H1 (cell line): ENCODE data around the gene MYRIP. TPM values are rescaled to one million over a fixed set of nuclear protein-coding genes. Genes with fewer than 3 reads are reported as not detected.

Experiments
- CTCF ChIA-PET: fragments of 300-600 bp; sonication (Branson Sonifier 250); formaldehyde crosslinking; loops from one replicate; lab custom pipeline; 2021; ENCODE audit not compliant: partially characterized antibody; lab: Charles Lee
- POLR2A ChIA-PET: fragments of 300-600 bp; sonication (Branson Sonifier 250); formaldehyde crosslinking; loops from one replicate; lab custom pipeline; 2021; ENCODE audit warnings: inconsistent platforms; ENCODE audit not compliant: partially characterized antibody; lab: Charles Lee
- DNase-seq, 2 experiments: peaks; one replicate each; pipeline versions ENCODE4 v3.0.0 to v3.0.0-alpha.2; 2010 to 2022; ENCODE audit warnings: low spot score in 2 of 2, low read depth in 1 of 2, mixed read lengths in 1 of 2
- FAIRE-seq: peaks from 2 replicates; lab custom pipeline; 2011; peaks lifted over from hg19 to GRCh38; lab: Jason Lieb, UNC
- H2AFZ ChIP-seq: 2 replicates; pipeline ENCODE4 v1.8.1; 2012; ENCODE audit warnings: low read length, inconsistent platforms
- H2AK5ac ChIP-seq: 2 replicates; pipeline ENCODE4 v1.6.1; 2013; ENCODE audit warnings: low read depth, low read length
- H2BK120ac ChIP-seq: replicated peaks from 2 replicates; pipeline ENCODE3; 2013; ENCODE audit warnings: low read depth, low read length, inconsistent platforms
- H2BK12ac ChIP-seq: 2 replicates; pipeline ENCODE4 v1.6.1; 2013; ENCODE audit warnings: low read depth, low read length
- H2BK15ac ChIP-seq: 2 replicates; pipeline ENCODE4 v1.6.1; 2013; ENCODE audit warnings: low read length
- H2BK20ac ChIP-seq: 2 replicates; pipeline ENCODE4 v1.6.1; 2013; ENCODE audit warnings: low read length
- H2BK5ac ChIP-seq: 2 replicates; pipeline ENCODE4 v1.6.1; 2013; ENCODE audit warnings: low read depth, low read length
- H3K14ac ChIP-seq: 2 replicates; pipeline ENCODE4 v1.6.1; 2013; ENCODE audit warnings: inconsistent platforms; ENCODE audit not compliant: insufficient read length
- H3K18ac ChIP-seq: 2 replicates; pipeline ENCODE4 v1.6.1; 2013; ENCODE audit warnings: low read length; ENCODE audit errors: extremely low read depth
- H3K23ac ChIP-seq: 2 replicates; pipeline ENCODE4 v1.6.1; 2013; ENCODE audit warnings: inconsistent platforms; ENCODE audit not compliant: insufficient read length
- H3K23me2 ChIP-seq: 2 replicates; pipeline ENCODE4 v1.6.1; 2013; ENCODE audit warnings: low read depth, low read length
- H3K27ac ChIP-seq: 2 replicates; pipeline ENCODE4 v1.6.1; 2011; ENCODE audit warnings: low read depth, low read length, inconsistent platforms
- H3K27me3 ChIP-seq, 4 experiments: replicated peaks in 1 of 4; 1 replicate in 1 of 4; 2 replicates in 3 of 4; pipeline versions ENCODE4 v1.6.1 to v1.8.1; 2011 to 2013; ENCODE audit warnings: low read length in 3 of 4, mild to moderate bottlenecking in 3 of 4, inconsistent platforms in 2 of 4, mixed read lengths in 2 of 4, moderate library complexity in 1 of 4; ENCODE audit not compliant: control insufficient read depth in 3 of 4, insufficient read depth in 3 of 4; ENCODE audit errors: extremely low read depth in 1 of 4
- H3K36me3 ChIP-seq, 4 experiments: 2 replicates each; pipeline versions ENCODE4 v1.6.1 to v1.8.1; 2011 to 2013; ENCODE audit warnings: mild to moderate bottlenecking in 4 of 4, low read length in 3 of 4, moderate library complexity in 2 of 4, control low read depth in 1 of 4, inconsistent platforms in 1 of 4; ENCODE audit not compliant: insufficient read depth in 4 of 4, control insufficient read depth in 2 of 4
- H3K4ac ChIP-seq: replicated peaks from 2 replicates; pipeline ENCODE3; 2013; ENCODE audit warnings: low read length, low read depth, mixed read lengths, inconsistent platforms; ENCODE audit not compliant: insufficient read length
- H3K4me1 ChIP-seq, 4 experiments: replicated peaks in 1 of 4; 1 replicate in 1 of 4; 2 replicates in 3 of 4; pipeline versions ENCODE4 v1.6.1 to v1.8.1; 2011 to 2013; ENCODE audit warnings: low read length in 3 of 4, inconsistent platforms in 2 of 4, mixed read lengths in 1 of 4; ENCODE audit not compliant: insufficient read depth in 4 of 4, control insufficient read depth in 3 of 4
- H3K4me2 ChIP-seq, 2 experiments: 2 replicates each; pipeline versions ENCODE4 v1.6.1 to v1.8.1; 2011 to 2013; ENCODE audit warnings: low read depth in 2 of 2, low read length in 2 of 2, control low read depth in 1 of 2, inconsistent platforms in 1 of 2, mild to moderate bottlenecking in 1 of 2; ENCODE audit not compliant: insufficient read depth in 1 of 2
- H3K4me3 ChIP-seq, 4 experiments: fragments of 200-600, 300-600 bp in 1 of 4; sonication (generic), shearing (Covaris generic), sonication (Bioruptor Twin) in 1 of 4; 2 replicates each; pipeline versions ENCODE4 v1.5.1 to v1.8.1; 2011 to 2016; ENCODE audit warnings: low read length in 4 of 4, low read depth in 3 of 4, control low read depth in 2 of 4, inconsistent platforms in 2 of 4, mild to moderate bottlenecking in 2 of 4, mixed read lengths in 1 of 4, moderate library complexity in 1 of 4; ENCODE audit not compliant: insufficient read depth in 2 of 4; ENCODE audit errors: extremely low read depth in 1 of 4
- H3K56ac ChIP-seq: replicated peaks from 2 replicates; pipeline ENCODE3; 2013; ENCODE audit warnings: low read depth, mild to moderate bottlenecking, mixed read lengths, low read length, inconsistent platforms; ENCODE audit not compliant: insufficient read length
- H3K79me1 ChIP-seq: 2 replicates; pipeline ENCODE4 v1.6.1; 2013; ENCODE audit warnings: low read depth, low read length, control low read depth
- H3K79me2 ChIP-seq, 2 experiments: 2 replicates each; pipeline versions ENCODE4 v1.6.1 to v1.8.1; 2012 to 2013; ENCODE audit warnings: low read length in 2 of 2, mild to moderate bottlenecking in 2 of 2, inconsistent platforms in 1 of 2; ENCODE audit not compliant: insufficient read depth in 2 of 2, control insufficient read depth in 1 of 2
- H3K9ac ChIP-seq, 4 experiments: replicated peaks in 1 of 4; 1 replicate in 1 of 4; 2 replicates in 3 of 4; pipeline versions ENCODE4 v1.6.1 to v1.8.1; 2011 to 2013; ENCODE audit warnings: low read depth in 3 of 4, low read length in 3 of 4, control low read depth in 2 of 4, mild to moderate bottlenecking in 2 of 4, moderate library complexity in 2 of 4, inconsistent platforms in 1 of 4; ENCODE audit errors: extremely low read depth in 1 of 4
- H3K9me3 ChIP-seq, 2 experiments: 2 replicates each; pipeline versions ENCODE4 v1.6.1 to v1.8.1; 2012 to 2013; ENCODE audit warnings: mild to moderate bottlenecking in 2 of 2, moderate library complexity in 2 of 2, control low read depth in 1 of 2, inconsistent platforms in 1 of 2, low read depth in 1 of 2, low read length in 1 of 2, mixed read lengths in 1 of 2; ENCODE audit not compliant: insufficient read depth in 2 of 2
- H4K20me1 ChIP-seq, 2 experiments: replicated peaks in 1 of 2; 2 replicates each; pipeline versions ENCODE3 to v1.8.1; 2011 to 2013; ENCODE audit warnings: inconsistent platforms in 2 of 2, low read length in 2 of 2, mild to moderate bottlenecking in 1 of 2; ENCODE audit not compliant: insufficient read depth in 2 of 2, control insufficient read depth in 1 of 2
- H4K5ac ChIP-seq: 2 replicates; pipeline ENCODE4 v1.6.1; 2013; ENCODE audit warnings: low read length, low read depth, mixed read lengths, inconsistent platforms; ENCODE audit not compliant: insufficient read length
- H4K8ac ChIP-seq: 2 replicates; pipeline ENCODE4 v1.8.0; 2013; ENCODE audit warnings: mild to moderate bottlenecking, moderate library complexity, low read length, inconsistent platforms; ENCODE audit not compliant: insufficient read depth; ENCODE audit errors: extremely low read depth
- H4K91ac ChIP-seq: replicated peaks from 2 replicates; pipeline ENCODE3; 2013; ENCODE audit warnings: low read length, mixed read lengths, inconsistent platforms; ENCODE audit not compliant: insufficient read length
- CHD1 ChIP-seq: IDR thresholded peaks from 2 replicates; pipeline ENCODE4 v1.6.1; 2012; ENCODE audit warnings: low read depth, low read length, improper control_type of control experiment
- GTF2F1 ChIP-seq: IDR thresholded peaks from 2 replicates; pipeline ENCODE4 v1.6.1; 2012; ENCODE audit warnings: low read depth, low read length, improper control_type of control experiment, borderline replicate concordance
- JUN ChIP-seq: IDR thresholded peaks from 2 replicates; pipeline ENCODE4 v1.6.1; 2011; ENCODE audit warnings: low read depth, mild to moderate bottlenecking, improper control_type of control experiment, low read length
- MAX ChIP-seq: IDR thresholded peaks from 2 replicates; pipeline ENCODE4 v1.6.1; 2012; ENCODE audit warnings: inconsistent platforms
- PHF8 ChIP-seq: fragments of 200-600 bp; sonication (generic); conservative IDR thresholded peaks from 2 replicates; pipeline ENCODE4 v1.7.1; 2012; ENCODE audit warnings: low read depth, mild to moderate bottlenecking, inconsistent platforms, low read length, moderate library complexity
- WGBS, 2 experiments: shearing (Covaris generic) in 1 of 2; methylation state at CpG; one replicate each; pipeline versions ENCODE4 v1.1.6 to v1.1.7; 2013 to 2015; ENCODE audit warnings: low lambda C conversion rate in 2 of 2, mixed read lengths in 2 of 2, inconsistent platforms in 1 of 2, low coverage in 1 of 2, missing lambda C conversion rate in 1 of 2; ENCODE audit not compliant: insufficient replicate concordance in 2 of 2, insufficient coverage in 1 of 2, insufficient read length in 1 of 2; ENCODE audit errors: extremely low coverage in 1 of 2, missing lambda C conversion rate in 1 of 2; 5-methylcytosine and 5-hydroxymethylcytosine counted together
- polyA plus RNA-seq, 7 experiments: library from polyadenylated mRNA; depleted of rRNA in 3 of 7; stranded (reverse) in 5 of 7; unstranded in 2 of 7; fragments of >200 nt in 5 of 7; fragments of 200-250 nt in 2 of 7; gene quantifications; 1 replicate in 5 of 7; 2 replicates in 1 of 7; 4 replicates in 1 of 7; pipeline versions ENCODE4 v1.2.1 to v1.2.3, GENCODE V29; 2011 to 2013; ENCODE audit warnings: missing spikeins in 2 of 7, mixed read lengths in 2 of 7
- total RNA-seq: library from RNA; stranded (reverse); fragmentation: NEBNext Ultra II Directional; extraction: Animal tissue kit (Norgen Biotek cat#: 25700); gene quantifications from 2 replicates; pipeline ENCODE4 v1.2.1, GENCODE V29; 2021

MYRIP gene
- total and polyA plus RNA-seq, 2 of the 8 experiments (the other 6 are each of a cell fraction or from before 2014, with no cell fraction given): 0.54 to 4.3 TPM

GRCh38 chr3:40223856-40224255 is 414.4 kb downstream of the MYRIP start:
- H4K20me1 ChIP-seq: no peaks in the 10 kb centered on the region
- no peaks in the 10 kb centered on the region for H3K23me2 ChIP-seq
- H4K5ac ChIP-seq: no peak overlapping the region
- no peak overlapping the region for H3K23ac ChIP-seq
- FAIRE-seq (no peak), DNase-seq (no peak)
- H2BK5ac ChIP-seq: no peak overlapping the region
- TF ChIP-seq GTF2F1 (no peak), CHD1 (no peak), JUN (no peak), MAX (no peak), PHF8 (no peak)
- H3K18ac ChIP-seq: no peak overlapping the region
- no peak overlapping the region for H3K4ac ChIP-seq
- H3K79me2 ChIP-seq: no peaks in the 10 kb centered on the region
- no peak overlapping the region for H2BK20ac ChIP-seq
- no peak overlapping the region for H2BK12ac ChIP-seq
- no peak overlapping the region for H3K4me2 ChIP-seq
- no peak overlapping the region for H4K8ac ChIP-seq
- no peak overlapping the region for H2BK15ac ChIP-seq
- H3K9me3 ChIP-seq: no peaks in the 10 kb centered on the region
- H3K79me1 ChIP-seq: no peaks in the 10 kb centered on the region
- peaks cover 0 to 3% (median 0%) of the 10 kb centered on the region in 4 experiments; a peak in 1 of 7 replicates for H3K4me1 ChIP-seq
- H3K56ac ChIP-seq: no peak overlapping the region
- H3K9ac ChIP-seq: no peak overlapping the region
- ChIA-PET POLR2A (no interaction called here), CTCF (interaction anchor here (1.2 to 1.8 kb wide), 4 partner anchors 10 to 33 kb away, joined by 3 to 10 read pairs (median 6); no protein-coding TSS in a partner anchor)
- no peak overlapping the region for H2AFZ ChIP-seq
- H3K36me3 ChIP-seq: no peaks in the 10 kb centered on the region
- H2AK5ac ChIP-seq: no peak overlapping the region
- no peak overlapping the region for H3K27ac ChIP-seq
- H2BK120ac ChIP-seq: no peak overlapping the region
- no peak overlapping the region for H3K4me3 ChIP-seq
- no peak overlapping the region for H4K91ac ChIP-seq
- no peaks in the 10 kb centered on the region for H3K27me3 ChIP-seq
- H3K14ac ChIP-seq: no peak overlapping the region
- WGBS, 2 experiments: 95% methylated on average over 4 of the region's 4 CpGs; no CpG with 5 or more reads in 1 of the 2 experiments
